Hepatocyte (in vitro differentiated cells): ENCODE results near the gene NXN. TPM values are rescaled to one million over a fixed set of nuclear protein-coding genes. Genes with fewer than 3 reads are reported as not detected.

ENCODE experiments used
- DNase-seq: peaks from one replicate; pipeline ENCODE4 v3.0.0-alpha.2; 2016; ENCODE audit warnings: low spot score
- H2AFZ ChIP-seq: fragments of 200-600 bp; sonication (generic); 2 replicates; pipeline ENCODE4 v1.6.0; 2016; ENCODE audit warnings: antibody characterized with exemption, mild to moderate bottlenecking
- H3K27ac ChIP-seq: fragments of 200-600 bp; sonication (generic); 2 replicates; pipeline ENCODE4 v1.5.1; 2016; ENCODE audit warnings: mild to moderate bottlenecking
- H3K27me3 ChIP-seq: fragments of 200-600 bp; sonication (generic); 2 replicates; pipeline ENCODE4 v1.6.1; 2016
- H3K36me3 ChIP-seq: fragments of 200-600 bp; sonication (generic); replicated peaks from 2 replicates; pipeline ENCODE4 v1.5.1; 2016; ENCODE audit warnings: low read depth; ENCODE audit not compliant: insufficient read depth
- H3K4me1 ChIP-seq: fragments of 200-600 bp; sonication (generic); 2 replicates; pipeline ENCODE4 v1.5.1; 2016; ENCODE audit warnings: mild to moderate bottlenecking, moderate library complexity; ENCODE audit not compliant: insufficient read depth
- H3K4me2 ChIP-seq: fragments of 200-600 bp; sonication (generic); 2 replicates; pipeline ENCODE4 v1.6.0; 2016
- H3K4me3 ChIP-seq: fragments of 200-600 bp; sonication (generic); 2 replicates; pipeline ENCODE4 v1.5.1; 2016; ENCODE audit warnings: mild to moderate bottlenecking
- H3K79me2 ChIP-seq: fragments of 200-600 bp; sonication (generic); 2 replicates; pipeline ENCODE4 v1.6.0; 2017; ENCODE audit warnings: mild to moderate bottlenecking
- H3K9me2 ChIP-seq: fragments of 200-600 bp; sonication (generic); replicated peaks from 2 replicates; pipeline ENCODE4 v1.6.0; 2017; ENCODE audit warnings: mild to moderate bottlenecking; ENCODE audit not compliant: insufficient read depth
- H3K9me3 ChIP-seq: fragments of 200-600 bp; sonication (generic); 2 replicates; pipeline ENCODE4 v1.5.1; 2016; ENCODE audit warnings: low read depth, mild to moderate bottlenecking
- H4K20me1 ChIP-seq: fragments of 200-600 bp; sonication (generic); 2 replicates; pipeline ENCODE4 v1.6.0; 2016; ENCODE audit warnings: mild to moderate bottlenecking; ENCODE audit not compliant: insufficient read depth, poor library complexity, severe bottlenecking
- EZH2 ChIP-seq: fragments of 200-600 bp; sonication (generic); IDR thresholded peaks from 2 replicates; pipeline ENCODE4 v1.6.1; 2016; ENCODE audit warnings: antibody characterized with exemption, mild to moderate bottlenecking, borderline replicate concordance
- EZH2phosphoT487 ChIP-seq: fragments of 200-600 bp; sonication (generic); IDR thresholded peaks from one replicate; pipeline ENCODE4 v1.6.1; 2018; ENCODE audit warnings: antibody characterized with exemption, mild to moderate bottlenecking, low read depth, moderate library complexity; ENCODE audit not compliant: unreplicated experiment, severe bottlenecking
- WGBS: methylation state at CpG from one replicate; pipeline ENCODE4 v1.1.6; 2016; ENCODE audit warnings: low lambda C conversion rate; ENCODE audit errors: missing lambda C conversion rate; 5-methylcytosine and 5-hydroxymethylcytosine counted together
- polyA plus RNA-seq: library from polyadenylated mRNA; unstranded; fragments of >200 nt; fragmentation: Nextera tagmentation; extraction: Ambion mirVana; gene quantifications from 2 replicates; pipeline ENCODE4 v1.2.1, GENCODE V29; 2016
- total RNA-seq: library from RNA; depleted of rRNA; stranded (reverse); fragments of >200 nt; gene quantifications from 2 replicates; pipeline ENCODE4 v1.2.3, GENCODE V29; 2014
- TF ChIP-seq, protein P1 (sequence below): fragments of 200-600 bp; sonication (generic); IDR thresholded peaks from 2 replicates; pipeline ENCODE4 v1.5.1; 2016; ENCODE audit warnings: antibody characterized with exemption, mild to moderate bottlenecking; ENCODE audit not compliant: poor library complexity

NXN gene
- total and polyA plus RNA-seq, 2 experiments from 2014 or later = 55.0 to 74.1 TPM

DNA sequence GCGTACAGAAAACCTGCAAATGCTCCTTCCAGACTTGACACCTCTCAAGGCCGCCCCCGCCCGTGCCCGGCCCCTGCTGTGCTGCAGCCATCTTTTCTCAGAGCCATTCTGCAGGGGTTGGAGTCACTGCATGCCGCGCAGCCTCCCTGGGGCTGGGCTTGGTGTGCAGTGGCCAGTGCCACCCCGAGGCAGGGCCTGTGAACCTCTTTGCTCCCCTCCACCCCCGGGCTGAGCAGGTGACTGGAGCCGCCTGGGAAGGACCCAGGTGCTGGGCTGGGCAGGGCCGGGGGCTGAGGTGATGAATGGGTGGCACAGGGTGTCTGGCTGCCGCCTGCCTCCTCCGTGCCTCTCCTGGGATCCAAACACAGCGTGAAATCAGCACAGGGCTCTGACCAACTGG lies 177.1 kb downstream of the NXN start:
- TF ChIP-seq, protein P1, sequence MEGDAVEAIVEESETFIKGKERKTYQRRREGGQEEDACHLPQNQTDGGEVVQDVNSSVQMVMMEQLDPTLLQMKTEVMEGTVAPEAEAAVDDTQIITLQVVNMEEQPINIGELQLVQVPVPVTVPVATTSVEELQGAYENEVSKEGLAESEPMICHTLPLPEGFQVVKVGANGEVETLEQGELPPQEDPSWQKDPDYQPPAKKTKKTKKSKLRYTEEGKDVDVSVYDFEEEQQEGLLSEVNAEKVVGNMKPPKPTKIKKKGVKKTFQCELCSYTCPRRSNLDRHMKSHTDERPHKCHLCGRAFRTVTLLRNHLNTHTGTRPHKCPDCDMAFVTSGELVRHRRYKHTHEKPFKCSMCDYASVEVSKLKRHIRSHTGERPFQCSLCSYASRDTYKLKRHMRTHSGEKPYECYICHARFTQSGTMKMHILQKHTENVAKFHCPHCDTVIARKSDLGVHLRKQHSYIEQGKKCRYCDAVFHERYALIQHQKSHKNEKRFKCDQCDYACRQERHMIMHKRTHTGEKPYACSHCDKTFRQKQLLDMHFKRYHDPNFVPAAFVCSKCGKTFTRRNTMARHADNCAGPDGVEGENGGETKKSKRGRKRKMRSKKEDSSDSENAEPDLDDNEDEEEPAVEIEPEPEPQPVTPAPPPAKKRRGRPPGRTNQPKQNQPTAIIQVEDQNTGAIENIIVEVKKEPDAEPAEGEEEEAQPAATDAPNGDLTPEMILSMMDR = no peak
- TF ChIP-seq EZH2phosphoT487 = no peak
- no peak for TF ChIP-seq EZH2
- no peaks in the 10 kb centered on the region for H3K79me2 ChIP-seq
- WGBS = 98% methylated on average over 14 of the region's 14 CpGs
- H3K27ac ChIP-seq = no peak overlapping the region
- H4K20me1 ChIP-seq = no peaks in the 10 kb centered on the region
- H3K9me3 ChIP-seq = no peaks in the 10 kb centered on the region
- H3K4me2 ChIP-seq = no peak overlapping the region
- no peak overlapping the region for H2AFZ ChIP-seq
- no peak for DNase-seq
- H3K4me1 ChIP-seq = no peaks in the 10 kb centered on the region
- no peak overlapping the region for H3K4me3 ChIP-seq
- no peaks in the 10 kb centered on the region for H3K27me3 ChIP-seq
- no peaks in the 10 kb centered on the region for H3K36me3 ChIP-seq
- H3K9me2 ChIP-seq = no peaks in the 10 kb centered on the region

DNA sequence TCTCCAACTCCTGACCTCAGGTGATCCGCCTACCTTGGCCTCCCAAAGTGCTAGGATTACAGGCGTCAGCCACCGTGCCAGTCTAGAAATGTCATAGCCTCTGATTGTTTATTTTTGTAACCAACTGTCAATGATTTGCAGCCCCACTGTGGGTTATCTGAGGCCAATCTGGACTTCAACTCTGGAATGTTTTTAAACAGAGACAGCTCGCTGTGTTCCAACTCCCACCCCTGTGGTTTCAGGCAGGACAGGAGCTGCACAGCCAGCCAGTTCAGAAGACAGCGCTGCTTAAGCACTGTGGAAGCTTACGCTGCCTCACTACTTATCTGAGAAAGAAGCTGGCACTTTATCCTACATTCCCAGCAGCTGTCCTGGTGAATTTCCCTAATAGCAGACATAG lies 177.9 kb downstream of the NXN start:
- Histone ChIP-seq H3K36me3 (no peaks in the 10 kb centered on the region), H3K27ac (no peak overlapping the region)

DNA sequence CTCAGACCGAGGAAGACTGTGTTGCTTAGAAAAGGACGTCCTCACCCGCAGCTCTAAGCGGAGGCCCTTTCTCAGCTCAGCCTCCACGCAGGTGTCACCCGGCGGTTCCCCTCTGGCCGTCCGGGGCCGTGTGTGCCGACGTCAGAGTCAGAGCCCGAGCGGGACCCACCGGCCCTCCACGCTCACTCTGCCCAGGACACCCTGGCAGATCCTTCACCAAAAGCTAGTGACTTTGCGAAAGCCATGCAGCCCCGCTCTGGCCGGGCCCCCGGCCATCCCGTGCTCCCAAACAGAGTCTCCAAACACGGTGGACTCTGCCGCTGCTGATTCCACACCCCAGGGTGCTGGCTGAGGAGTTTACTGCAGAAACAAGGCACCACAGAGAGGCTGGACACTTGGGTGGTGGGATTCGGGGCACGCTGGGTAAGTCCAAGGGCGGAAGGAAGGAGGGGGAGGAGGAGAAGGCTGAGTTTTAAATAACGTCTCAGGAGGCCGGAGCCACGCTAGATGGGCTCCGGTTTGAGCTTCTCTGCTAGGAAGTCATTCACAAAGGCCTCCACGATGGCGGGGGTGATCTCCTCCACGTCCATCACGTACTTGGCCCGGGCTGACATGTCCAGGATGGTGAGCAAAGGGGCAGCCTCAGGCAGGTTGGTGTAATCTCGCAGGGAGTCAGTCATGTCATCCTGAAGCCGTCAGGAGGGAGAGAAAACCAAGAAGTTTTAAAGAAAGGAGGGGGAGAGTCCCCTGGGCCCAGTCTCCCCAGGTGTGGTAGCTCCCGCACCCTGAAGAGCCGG lies 178.9 kb downstream of the NXN start:
- Histone ChIP-seq H3K9me3 (no peaks in the 10 kb centered on the region), H3K9me2 (no peaks in the 10 kb centered on the region), H3K27ac (no peak overlapping the region), H2AFZ (no peak overlapping the region), H3K4me1 (no peaks in the 10 kb centered on the region), H3K36me3 (no peaks in the 10 kb centered on the region), H3K4me2 (no peak overlapping the region), H3K4me3 (no peak overlapping the region), H3K27me3 (no peaks in the 10 kb centered on the region), H4K20me1 (no peaks in the 10 kb centered on the region), H3K79me2 (no peaks in the 10 kb centered on the region)
- WGBS = 93% methylated on average over 39 of the region's 39 CpGs
- TF ChIP-seq, protein P1 = no peak
- TF ChIP-seq EZH2phosphoT487 (no peak), EZH2 (no peak)
- no peak for DNase-seq

More for the DNA sequence above, 177.9 kb downstream of the NXN start:
- Histone ChIP-seq H3K9me2 (no peaks in the 10 kb centered on the region), H3K4me1 (no peaks in the 10 kb centered on the region), H3K79me2 (no peaks in the 10 kb centered on the region), H3K9me3 (no peaks in the 10 kb centered on the region), H3K4me2 (no peak overlapping the region), H3K4me3 (no peak overlapping the region), H3K27me3 (no peaks in the 10 kb centered on the region), H2AFZ (no peak overlapping the region), H4K20me1 (no peaks in the 10 kb centered on the region)
- no peak for DNase-seq
- TF ChIP-seq EZH2phosphoT487 (no peak), EZH2 (no peak)
- TF ChIP-seq, protein P1 = no peak
- WGBS = 61% methylated on average over 6 of the region's 6 CpGs
